Thyroid gland (tissue), 4 donors: ENCODE measurements around the gene CATSPER1.

Experiments
- CTCF ChIP-seq, 6 experiments: fragments of 200-600 bp in 3 of 6; fragments of 450-650 bp in 3 of 6; sonication (generic) in 3 of 6; IDR thresholded peaks; one replicate each; pipeline ENCODE4 v1.5.1; 2016 to 2019; ENCODE audit warnings: antibody characterized with exemption in 6 of 6, mild to moderate bottlenecking in 2 of 6, inconsistent platforms in 1 of 6, moderate library complexity in 1 of 6
- POLR2A ChIP-seq, 2 donors: fragments of 450-650 bp; IDR thresholded peaks; one replicate each; pipeline ENCODE4 v1.6.1; 2017; ENCODE audit warnings: antibody characterized with exemption in 2 of 2, mild to moderate bottlenecking in 2 of 2, moderate library complexity in 1 of 2

GRCh38 chr11:65988791-65989592 lies 37.3 kb downstream of the CATSPER1 start:
- TF ChIP-seq CTCF (IDR thresholded peaks at IDR 0.05): peak; percentile 72 to 100 (median 96)
- TF ChIP-seq POLR2A (IDR thresholded peaks at IDR 0.05): no peak
